HG03558 (cell line): Measurements from ENCODE around the gene CLDN4.
"Not testable (repeated sequence)": the region's sequence is repeated elsewhere in the genome, so short reads cannot be mapped to it uniquely, and the experiment has no call there.

Experiments used
- ATAC-seq: cut with Tn5 transposase; IDR thresholded peaks from one replicate; pipeline ENCODE4 v1.9.1; 2021; ENCODE audit warnings: moderate number of reproducible peaks; ENCODE audit not compliant: unreplicated experiment; ENCODE audit errors: extremely low read depth

The CLDN4 gene

DNA sequence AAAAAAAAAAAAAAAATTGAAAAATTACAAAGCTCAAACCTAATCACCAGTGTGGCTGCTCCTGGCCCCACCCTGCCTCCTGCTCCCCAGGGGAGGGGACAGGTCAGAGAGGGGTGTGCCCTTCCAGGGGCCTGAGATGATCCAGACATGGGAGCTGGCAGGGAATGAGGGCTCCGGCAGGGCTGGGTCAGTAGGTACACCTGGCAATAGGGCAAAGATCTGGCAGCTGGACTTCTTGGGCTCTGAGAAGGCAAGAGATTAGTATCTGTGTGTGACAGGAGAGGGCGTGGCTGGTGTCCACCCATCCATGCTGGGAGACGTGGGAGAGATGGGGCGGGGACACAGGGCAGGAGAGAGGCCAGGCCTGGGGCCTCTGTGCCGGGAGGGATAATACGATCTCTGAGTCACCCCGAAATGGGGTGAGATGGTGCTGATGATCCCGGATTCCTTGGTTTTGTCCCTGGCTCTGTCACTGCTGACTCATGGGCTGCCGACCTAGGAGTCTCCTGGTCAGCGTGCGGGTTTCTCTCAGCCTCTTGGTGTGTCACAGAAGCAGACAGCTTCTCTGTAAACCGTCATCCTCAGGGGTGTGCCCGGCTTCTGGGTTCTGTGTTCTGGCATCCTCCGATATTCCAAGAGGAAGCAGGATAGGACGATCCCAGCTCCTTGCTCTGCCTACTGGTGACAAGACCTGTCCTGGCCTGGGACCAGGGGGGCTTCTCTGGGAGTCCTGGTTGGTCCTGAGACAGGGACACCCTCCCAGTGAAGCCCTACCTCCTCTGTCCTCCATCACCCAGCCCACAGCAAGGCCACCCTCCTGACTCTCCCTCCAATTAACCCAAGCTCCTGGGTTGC lies 8.2 kb upstream of the CLDN4 start:
- ATAC-seq: no peak

DNA sequence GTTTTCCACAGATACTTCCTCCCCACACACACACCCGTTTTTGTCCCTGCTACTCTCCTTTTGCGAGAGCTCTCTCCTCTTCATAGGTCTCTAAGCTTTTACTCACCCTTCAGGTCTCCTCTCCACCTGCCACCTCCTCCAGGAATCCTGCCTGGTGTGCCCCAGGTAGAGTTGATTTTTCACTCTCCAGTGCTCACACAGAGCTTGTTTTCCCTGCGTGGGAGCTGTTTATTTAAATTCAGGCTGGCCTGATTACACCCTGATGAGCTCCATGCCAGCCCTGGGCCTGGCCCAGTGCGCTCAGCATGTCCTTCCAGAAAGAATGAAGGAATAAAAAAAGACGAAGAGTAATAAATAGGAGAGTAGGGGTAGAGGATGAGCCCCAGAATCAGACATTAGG lies 7.5 kb upstream of the CLDN4 start:
- ATAC-seq: no peak

DNA sequence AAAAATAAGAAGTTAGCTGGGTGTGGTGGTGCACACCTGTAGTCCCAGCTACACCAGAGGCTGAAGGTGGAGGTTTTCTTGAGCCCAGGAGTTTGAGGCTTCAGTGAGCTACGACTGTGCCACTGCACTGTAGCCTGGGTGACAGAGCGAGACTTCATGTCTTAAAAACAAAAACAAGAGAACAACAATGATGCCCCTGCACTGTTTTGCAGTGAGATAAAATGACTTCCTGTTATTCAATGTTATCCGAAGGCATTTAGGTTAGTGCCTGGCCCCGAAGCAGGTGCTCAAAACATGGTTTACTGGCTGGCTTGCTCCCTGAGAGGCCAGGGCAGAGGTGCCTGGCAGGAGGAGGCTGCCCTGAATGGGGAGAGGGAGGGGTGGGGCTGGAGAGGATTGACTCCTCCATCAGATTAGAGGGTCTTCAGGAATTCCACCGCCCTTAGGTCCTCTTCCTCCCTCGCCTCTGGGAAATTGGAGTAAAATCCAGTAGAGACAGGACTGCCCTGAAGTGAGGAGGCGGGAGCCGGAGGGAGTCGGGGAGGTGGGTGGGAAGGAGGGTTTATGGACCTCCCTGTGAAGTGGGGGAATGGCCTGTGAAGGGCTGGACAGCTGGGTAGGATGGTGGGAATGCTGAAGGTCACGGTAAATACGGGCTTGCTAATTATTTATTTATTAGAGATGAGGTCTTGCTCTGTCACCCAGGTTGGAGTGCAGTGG lies 6.8 kb upstream of the CLDN4 start:
- ATAC-seq: no peak

DNA sequence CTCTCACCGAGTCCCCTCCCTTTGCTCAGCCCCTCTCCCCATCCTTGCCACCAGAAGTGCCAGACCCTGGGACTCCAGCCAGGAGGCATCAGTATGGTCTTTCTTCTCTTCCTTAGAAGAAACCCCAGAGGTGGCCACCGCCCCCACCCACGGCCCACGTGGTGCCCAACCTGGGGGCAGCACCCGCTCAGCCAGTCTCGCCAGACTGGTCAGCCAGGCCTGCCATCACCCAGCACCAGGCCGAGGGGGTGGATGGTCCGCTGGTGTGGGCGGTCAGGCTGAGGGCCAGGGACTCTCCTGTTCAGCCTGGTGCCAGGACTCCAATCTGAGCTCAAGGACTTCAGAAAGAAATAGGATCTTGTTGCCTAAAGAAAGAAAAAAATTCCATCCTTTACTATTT lies 5.8 kb upstream of the CLDN4 start:
- no peak for ATAC-seq

DNA sequence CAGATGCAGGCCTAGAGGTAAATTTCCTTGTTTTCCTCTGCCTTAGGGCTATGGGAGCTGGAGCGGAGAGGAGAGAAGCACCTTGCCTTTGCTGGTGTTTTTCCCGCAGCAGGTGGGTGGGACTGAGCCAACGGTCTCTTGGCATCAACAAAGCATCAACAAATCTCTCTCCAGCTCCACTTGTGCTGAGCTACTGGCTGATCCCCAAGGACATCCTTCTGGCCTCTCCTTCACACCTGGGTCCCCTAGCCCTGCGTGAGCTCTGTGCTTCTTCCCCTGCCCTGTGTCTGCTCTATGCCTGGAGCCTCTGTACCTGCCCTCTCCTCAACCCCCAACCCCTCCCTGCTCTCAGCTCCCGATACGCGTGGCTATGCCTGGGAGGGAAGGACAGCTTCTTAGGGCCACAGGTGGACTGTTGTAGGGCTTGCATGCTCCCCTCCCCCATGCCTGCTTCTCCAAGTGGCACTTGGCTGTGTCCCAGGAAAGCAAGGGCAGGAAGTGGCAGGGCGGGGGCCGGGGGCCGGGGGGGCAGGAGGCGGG lies 3.2 kb upstream of the CLDN4 start:
- no peak for ATAC-seq

DNA sequence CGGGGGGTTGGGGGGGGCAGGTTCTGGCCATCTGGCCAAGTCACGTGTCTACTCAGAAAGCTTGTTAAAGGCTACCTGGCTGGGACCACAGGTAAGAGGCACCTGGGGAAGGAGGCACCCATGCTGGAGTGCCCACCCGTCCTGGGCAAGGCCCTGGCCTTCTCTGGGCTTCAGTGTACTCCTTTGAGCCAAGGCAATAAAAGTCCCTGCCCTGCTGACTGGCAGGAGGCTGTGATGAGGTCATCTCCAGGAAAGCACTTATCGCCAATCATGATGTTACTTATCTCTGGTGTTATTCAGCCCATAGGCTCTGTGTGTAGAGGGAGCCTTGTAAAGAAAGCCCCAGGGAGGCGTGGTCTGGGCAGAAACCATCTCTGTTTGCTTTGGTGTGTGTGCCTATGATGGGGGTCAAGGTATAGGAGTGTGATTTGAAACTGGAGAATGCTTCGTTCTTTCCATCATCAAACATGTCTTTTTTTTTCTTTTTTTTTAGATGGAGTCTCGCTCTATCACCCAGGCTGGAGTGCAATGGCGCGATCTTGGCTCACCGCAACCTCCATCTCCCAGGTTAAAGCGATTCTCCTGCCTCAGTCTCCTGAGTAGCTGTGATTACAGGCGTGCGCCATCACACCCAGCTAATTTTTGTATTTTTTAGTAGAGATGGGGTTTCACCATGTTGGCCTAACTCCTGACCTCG lies 2.5 kb upstream of the CLDN4 start:
- no peak for ATAC-seq

DNA sequence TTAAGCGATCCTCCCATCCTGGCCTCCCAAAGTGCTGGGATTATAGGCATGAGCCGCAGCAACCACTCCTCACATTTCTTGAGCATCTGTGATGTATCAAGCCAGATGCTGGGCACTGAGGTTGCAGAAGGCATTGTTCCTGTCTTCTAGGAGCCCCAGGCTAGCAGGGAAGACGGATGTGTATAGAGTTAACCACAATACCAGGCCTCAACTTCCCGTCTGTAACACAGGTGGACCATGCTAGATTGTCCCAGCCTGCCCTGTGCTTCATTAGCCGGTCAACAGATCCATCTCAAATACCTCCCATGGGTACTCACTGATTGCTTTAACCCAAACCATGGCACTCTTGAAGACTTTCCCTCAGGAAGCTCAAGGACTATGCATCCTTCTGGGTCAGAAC lies 1.8 kb upstream of the CLDN4 start:
- ATAC-seq: no peak

DNA sequence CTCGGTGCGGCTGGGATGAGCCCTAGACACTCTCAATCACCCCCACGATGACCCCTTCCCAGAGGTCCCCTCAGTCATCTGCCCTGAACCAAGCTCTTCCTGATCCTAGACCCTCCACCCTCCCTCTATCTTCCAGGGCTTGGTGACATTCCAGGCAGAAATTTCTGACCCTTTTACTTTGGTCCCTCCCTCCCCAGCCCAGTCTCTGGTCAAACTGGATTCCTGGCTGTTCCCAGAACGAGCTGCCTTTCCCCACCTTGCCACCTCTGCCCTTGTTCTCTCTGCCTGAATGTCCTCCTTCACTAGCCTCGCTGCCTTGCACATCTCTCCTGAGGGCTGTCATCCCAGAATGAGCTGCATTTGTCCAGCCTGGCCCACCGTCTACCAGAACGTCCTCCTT lies 1.3 kb upstream of the CLDN4 start:
- no peak for ATAC-seq

DNA sequence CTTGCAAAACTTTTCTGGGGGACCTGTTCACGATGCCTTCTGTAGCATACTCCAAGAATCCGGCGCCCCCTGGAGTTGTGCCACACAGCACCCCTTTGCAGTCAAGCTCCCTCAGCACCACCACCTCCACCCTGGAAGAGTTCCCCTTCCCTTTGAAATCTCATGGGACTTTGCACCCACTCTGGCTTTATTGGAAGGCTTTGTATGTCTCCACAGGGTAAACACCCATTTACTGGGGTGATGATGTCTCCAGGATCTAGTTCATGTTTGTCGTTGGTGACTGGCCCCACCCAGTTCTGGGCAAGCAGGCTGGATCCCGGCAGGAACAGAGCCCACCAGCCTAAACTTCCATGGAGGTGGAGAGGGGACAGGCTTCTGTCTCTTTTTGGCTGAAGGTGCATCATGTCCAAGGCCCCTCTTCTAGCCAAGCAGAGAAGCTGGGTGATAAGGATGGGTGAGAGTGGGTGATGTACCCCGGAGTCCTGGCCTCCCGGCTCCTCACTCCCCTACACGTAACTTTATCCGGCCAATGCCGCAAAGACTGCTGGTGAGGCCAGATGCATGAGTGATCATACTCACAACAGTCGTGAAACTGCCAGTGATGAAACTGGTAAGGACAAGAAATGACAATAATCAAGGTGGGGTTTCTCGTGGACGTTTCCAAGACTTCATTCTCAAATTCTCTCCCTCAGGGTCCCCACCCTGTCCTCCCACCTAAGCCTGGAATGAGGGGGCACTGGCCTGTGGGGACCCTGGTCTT lies 695 bp upstream of the CLDN4 start:
- no peak for ATAC-seq

DNA sequence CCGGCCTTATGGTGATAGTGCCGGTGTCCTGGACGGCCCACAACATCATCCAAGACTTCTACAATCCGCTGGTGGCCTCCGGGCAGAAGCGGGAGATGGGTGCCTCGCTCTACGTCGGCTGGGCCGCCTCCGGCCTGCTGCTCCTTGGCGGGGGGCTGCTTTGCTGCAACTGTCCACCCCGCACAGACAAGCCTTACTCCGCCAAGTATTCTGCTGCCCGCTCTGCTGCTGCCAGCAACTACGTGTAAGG lies 713 bp downstream of the CLDN4 start:
- no peak for ATAC-seq

DNA sequence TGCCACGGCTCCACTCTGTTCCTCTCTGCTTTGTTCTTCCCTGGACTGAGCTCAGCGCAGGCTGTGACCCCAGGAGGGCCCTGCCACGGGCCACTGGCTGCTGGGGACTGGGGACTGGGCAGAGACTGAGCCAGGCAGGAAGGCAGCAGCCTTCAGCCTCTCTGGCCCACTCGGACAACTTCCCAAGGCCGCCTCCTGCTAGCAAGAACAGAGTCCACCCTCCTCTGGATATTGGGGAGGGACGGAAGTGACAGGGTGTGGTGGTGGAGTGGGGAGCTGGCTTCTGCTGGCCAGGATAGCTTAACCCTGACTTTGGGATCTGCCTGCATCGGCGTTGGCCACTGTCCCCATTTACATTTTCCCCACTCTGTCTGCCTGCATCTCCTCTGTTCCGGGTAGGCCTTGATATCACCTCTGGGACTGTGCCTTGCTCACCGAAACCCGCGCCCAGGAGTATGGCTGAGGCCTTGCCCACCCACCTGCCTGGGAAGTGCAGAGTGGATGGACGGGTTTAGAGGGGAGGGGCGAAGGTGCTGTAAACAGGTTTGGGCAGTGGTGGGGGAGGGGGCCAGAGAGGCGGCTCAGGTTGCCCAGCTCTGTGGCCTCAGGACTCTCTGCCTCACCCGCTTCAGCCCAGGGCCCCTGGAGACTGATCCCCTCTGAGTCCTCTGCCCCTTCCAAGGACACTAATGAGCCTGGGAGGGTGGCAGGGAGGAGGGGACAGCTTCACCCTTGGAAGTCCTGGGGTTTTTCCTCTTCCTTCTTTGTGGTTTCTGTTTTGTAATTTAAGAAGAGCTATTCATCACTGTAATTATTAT lies 1.2 kb downstream of the CLDN4 start:
- no peak for ATAC-seq

DNA sequence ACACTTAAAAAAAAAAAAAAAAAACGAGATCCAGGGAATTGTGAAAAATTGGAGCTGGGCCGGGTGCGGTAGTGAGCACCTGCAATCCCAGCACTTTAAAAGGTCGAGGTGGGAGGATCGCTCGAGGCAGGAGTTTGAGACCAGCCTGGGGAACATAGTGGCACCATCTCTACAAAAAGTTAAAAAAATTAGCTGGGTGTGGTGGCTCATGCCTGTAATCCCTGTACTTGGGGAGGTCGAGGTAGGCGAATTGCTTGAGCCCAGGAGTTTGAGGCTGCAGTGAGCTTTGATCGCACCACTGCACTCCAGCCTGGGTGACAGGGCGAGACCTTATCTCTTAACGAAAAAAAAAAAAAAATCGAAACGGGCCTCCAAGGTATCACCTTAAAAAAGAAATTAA lies 2.0 kb downstream of the CLDN4 start:
- ATAC-seq: no peak

DNA sequence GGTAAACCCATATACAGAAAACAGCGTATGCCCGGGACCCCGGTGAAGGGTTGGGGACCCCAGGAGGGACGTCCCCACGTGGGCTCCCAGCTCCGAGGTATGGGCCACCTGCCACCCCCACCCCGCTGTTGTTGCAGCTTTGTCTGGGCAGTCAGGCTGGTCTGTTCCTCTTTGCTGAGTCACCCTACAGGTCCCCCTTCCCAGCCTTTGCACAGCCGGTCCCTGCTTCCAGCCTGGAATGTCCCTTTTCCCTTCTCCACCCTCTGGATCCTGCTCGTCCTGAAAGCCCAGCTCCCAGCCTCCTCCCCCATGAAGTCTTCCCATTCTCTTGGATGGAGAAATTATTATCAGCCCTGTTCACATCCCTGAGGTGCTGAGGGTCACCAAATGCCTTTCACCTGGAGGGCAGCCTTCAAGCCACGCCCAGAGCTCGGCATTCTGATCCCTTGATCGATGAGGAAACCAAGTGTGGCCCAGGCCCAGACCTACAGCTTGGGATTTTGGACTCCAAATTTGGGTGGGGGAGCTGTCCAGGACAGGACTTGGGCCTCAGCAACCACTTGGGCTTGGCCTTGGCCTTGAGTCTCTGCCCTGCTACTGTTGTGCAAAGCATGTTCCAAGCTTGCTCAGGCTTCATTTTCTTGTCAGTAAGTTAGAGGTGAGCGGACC lies 2.6 kb downstream of the CLDN4 start:
- ATAC-seq: no peak

DNA sequence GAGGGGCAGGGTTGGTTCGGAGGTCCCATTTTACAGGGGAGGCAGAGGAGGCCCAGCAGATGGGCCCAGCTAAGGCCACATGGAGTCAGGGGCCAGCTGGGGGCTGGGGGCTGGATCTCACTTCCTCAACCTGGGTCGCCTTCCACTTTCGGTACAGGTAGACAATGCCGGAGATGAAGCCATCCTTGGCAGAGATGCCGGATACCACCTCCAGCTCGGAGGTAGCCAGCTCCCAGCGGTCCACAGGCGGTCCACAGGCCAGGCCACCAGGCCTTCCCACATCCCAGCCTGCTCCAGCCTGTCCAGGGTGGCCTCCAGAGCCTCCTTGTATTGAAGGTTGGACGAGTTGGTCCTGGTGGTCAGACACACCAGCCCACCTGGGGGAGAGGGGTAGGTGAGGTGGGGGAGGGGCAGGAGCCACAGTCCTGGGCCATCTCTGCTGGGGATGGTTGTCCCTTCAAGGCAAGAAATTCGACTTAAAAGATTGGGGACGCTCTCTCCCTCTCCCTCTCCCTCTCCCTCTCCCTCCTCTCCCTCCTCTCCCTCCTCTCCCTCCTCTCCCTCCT lies 3.9 kb downstream of the CLDN4 start:
- ATAC-seq: no peak

DNA sequence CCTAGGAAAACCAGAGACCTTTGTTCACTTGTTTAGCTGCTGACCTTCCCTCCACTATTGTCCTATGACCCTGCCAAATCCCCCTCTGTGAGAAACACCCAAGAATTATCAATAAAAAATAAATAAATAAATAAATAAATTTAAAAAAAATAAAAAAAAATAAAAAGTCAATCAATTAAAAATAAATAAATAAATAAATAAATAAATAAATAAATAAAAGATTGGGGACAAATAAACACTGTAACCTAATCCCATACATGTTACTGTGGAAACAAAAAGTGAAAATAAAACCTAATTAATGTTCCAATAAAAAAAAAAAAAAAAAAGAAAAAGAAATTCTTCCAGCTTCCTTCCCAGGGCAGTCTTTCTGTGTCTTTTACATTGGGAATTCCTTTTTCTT lies 6.4 kb downstream of the CLDN4 start:
- not testable (repeated sequence) for ATAC-seq

DNA sequence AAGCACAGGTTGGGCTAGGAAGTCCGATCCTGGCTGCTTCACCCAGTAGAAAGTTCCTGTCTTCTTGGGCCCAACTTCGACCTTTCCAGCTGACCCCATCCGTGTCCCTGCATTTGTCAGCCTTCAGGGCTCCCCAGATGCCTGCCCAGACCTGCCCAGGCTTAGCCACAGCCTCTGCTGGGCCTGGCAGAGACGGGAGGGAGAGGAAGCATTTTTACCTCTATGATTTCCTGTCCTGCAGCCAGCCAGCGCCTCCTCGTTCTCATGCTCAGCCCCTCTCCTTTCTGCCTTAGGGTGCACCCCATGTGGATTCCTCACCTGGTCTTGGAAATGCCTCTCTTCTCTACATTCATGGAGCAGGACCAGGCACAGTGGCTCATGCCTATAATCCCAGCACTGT lies 7.8 kb downstream of the CLDN4 start:
- no peak for ATAC-seq

DNA sequence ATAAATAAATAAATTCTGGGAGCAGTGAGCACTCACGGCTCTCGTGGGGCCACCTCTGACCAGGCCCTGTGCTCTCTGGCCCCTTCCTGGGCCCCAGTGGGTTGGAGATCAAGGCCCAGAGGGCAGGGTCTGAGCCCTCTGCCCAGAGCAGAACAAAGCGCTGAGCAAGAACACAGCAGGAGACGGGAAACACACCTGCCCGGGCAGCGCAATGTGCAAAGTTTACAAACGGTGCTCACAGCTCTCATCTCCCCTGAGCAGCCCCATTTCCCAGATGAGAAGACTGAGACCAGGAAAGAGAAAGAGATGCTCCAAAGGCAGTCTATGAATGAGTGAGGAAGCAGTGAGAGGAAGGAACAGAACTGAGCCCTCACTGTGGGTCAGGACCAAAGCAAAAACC lies 8.5 kb downstream of the CLDN4 start:
- no peak for ATAC-seq

DNA sequence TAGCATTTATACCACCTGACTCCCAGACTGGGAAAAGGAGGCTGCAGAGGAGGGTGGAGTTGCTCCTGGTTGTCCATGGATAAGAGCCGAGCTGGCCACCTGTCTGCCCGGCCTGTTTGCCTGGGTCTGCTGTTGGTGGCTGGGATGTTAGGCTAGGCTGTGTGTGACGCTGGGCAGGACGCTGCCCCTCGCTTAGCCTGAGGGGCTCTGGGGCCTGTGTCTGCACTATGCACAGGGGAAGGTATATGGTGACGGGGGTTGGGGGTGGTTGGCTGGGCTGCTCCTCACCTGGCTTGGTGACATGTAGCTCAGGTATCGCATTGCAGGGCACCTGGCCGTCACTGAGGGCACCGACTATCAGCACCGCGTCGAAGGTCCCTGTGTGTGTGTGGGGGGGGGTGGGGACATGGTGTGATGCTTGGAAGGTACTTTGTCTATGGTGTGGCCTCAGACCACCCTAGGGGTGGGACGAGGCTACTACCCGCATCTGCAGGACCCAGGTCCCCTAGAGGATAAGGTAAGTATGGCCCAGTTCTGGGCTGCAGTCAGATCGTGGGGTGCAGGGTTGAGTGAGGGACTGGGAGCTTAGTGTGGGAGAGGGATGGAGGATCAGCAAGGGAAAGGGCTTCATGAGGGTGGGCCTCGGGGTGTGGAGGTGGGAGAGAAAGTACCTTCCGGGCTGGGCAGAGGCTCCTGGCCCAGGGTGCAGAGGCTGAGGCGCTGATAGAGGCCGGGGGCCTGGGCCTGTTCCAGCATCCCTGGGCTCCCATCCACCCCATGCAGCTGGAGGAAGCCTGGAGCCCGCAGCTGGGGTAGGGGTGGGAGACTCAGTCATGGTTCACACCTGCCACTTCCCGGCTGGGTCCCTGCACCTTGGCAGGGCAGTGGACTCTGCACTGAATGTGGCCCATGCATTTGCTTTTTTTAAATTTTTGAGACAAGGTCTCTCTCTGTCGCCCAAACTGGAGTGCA lies 9.2 kb downstream of the CLDN4 start:
- ATAC-seq: no peak
